Measurements from ENCODE around the gene DPH5. TPM values are rescaled to one million over a fixed set of nuclear protein-coding genes. Genes with fewer than 3 reads are reported as not detected.
"Not testable (repeated sequence)": the region's sequence is repeated elsewhere in the genome, so short reads cannot be mapped to it uniquely, and the experiment has no call there.

The DPH5 gene
- 10 to 100 TPM; 20.1 to 32.4 TPM for total RNA-seq

GRCh38 chr1:101025657-101026429 lies at the start of gene DPH5:
DPH5 (minus strand) TSS chr1:101025784; CDS start chr1:101025443, 341 bp downstream.
- no peaks in the 10 kb centered on the region for H3K27me3 ChIP-seq
- H3K9me3 ChIP-seq, result no peaks in the 10 kb centered on the region
- TF ChIP-seq, protein P1, sequence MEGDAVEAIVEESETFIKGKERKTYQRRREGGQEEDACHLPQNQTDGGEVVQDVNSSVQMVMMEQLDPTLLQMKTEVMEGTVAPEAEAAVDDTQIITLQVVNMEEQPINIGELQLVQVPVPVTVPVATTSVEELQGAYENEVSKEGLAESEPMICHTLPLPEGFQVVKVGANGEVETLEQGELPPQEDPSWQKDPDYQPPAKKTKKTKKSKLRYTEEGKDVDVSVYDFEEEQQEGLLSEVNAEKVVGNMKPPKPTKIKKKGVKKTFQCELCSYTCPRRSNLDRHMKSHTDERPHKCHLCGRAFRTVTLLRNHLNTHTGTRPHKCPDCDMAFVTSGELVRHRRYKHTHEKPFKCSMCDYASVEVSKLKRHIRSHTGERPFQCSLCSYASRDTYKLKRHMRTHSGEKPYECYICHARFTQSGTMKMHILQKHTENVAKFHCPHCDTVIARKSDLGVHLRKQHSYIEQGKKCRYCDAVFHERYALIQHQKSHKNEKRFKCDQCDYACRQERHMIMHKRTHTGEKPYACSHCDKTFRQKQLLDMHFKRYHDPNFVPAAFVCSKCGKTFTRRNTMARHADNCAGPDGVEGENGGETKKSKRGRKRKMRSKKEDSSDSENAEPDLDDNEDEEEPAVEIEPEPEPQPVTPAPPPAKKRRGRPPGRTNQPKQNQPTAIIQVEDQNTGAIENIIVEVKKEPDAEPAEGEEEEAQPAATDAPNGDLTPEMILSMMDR (IDR thresholded peaks at IDR 0.05), result no peak
- no peaks in the 10 kb centered on the region for H3K36me3 ChIP-seq
- H3K27ac ChIP-seq, result peak within 1 kb of the TSS; percentile 82
- H3K4me1 ChIP-seq, result no peaks in the 10 kb centered on the region
- peak within 1 kb of the TSS; percentile 63 for H3K4me3 ChIP-seq
- DNase-seq, result peak; percentile 95
- H3K9ac ChIP-seq (ENCODE audit: low read depth in 2 of 2, low read length in 2 of 2), result peak within 1 kb of the TSS; percentile 52 to 76
- intact Hi-C loops (cut with DNase I), result no loop called here

DNA sequence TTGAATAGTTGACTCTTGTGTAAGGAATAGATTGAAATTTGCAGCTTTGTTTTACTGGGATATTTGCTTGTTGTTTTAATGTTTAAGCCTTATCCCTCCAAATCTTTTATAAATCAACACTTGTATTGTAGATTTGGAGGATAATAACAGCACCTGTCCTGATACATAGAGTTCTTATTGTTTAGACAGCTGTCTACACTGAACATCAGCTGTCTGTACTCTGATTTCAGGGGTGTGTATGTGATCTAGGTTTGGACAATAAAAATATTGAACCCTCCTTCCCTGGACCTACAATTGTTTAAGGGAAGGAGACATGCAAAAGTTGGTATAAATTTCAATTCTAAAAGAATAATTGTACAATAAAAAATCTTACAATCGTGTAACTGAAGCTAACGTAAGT lies 48.3 kb upstream of the DPH5 start:
- Histone ChIP-seq H3K27ac (no peak overlapping the region), H3K36me3 (no peaks in the 10 kb centered on the region), H3K4me3 (no peak overlapping the region), H3K9ac (ENCODE audit: low read depth in 2 of 2, low read length in 2 of 2) (no peak overlapping the region), H3K4me1 (no peaks in the 10 kb centered on the region), H3K9me3 (no peaks in the 10 kb centered on the region), H3K27me3 (no peaks in the 10 kb centered on the region)
- no peak for DNase-seq
- TF ChIP-seq, protein P1 (IDR thresholded peaks at IDR 0.05), result no peak
- intact Hi-C loops (cut with DNase I), result no loop called here

GRCh38 chr1:101071470-101071891 lies 45.9 kb upstream of the DPH5 start:
- Histone ChIP-seq H3K36me3 (no peaks in the 10 kb centered on the region), H3K9me3 (no peaks in the 10 kb centered on the region), H3K4me1 (no peaks in the 10 kb centered on the region), H3K4me3 (no peak overlapping the region), H3K27me3 (no peaks in the 10 kb centered on the region), H3K9ac (ENCODE audit: low read depth in 2 of 2, low read length in 2 of 2) (no peak overlapping the region), H3K27ac (no peak overlapping the region)
- intact Hi-C loops (cut with DNase I), result no loop called here
- TF ChIP-seq, protein P1 (IDR thresholded peaks at IDR 0.05), result no peak
- no peak for DNase-seq

- Histone ChIP-seq H3K27ac (no peak overlapping the region), H3K4me1 (no peaks in the 10 kb centered on the region), H3K4me3 (no peak overlapping the region), H3K36me3 (no peaks in the 10 kb centered on the region), H3K9me3 (no peaks in the 10 kb centered on the region), H3K27me3 (no peaks in the 10 kb centered on the region), H3K9ac (ENCODE audit: low read depth in 2 of 2, low read length in 2 of 2) (no peak overlapping the region)
- intact Hi-C loops (cut with DNase I), result no loop called here
- TF ChIP-seq, protein P1 (IDR thresholded peaks at IDR 0.05), result no peak
- no peak for DNase-seq
These were observed 43.6 kb upstream of the DPH5 start for GRCh38 chr1:101069158-101069557.

DNA sequence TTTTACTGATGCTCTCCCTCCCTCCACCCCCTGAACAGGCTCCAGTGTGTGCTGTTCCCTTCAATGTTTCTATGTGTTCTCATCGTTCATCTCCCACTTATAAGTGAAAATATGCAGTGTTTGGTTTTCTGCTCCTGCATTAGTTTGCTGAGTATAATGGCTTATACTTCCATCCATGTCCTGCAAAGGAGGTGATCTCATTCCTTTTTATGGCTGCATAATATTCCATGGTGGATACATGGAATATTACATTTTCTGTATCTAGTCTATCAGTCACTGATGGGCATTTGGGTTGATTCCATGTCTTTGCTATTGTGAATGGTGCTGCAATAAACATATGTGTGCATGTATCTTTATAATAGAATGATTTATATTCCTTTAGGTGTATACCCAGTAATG lies 41.4 kb upstream of the DPH5 start:
- H3K9me3 ChIP-seq; intact Hi-C loops (cut with DNase I); DNase-seq: not testable (repeated sequence)

DNA sequence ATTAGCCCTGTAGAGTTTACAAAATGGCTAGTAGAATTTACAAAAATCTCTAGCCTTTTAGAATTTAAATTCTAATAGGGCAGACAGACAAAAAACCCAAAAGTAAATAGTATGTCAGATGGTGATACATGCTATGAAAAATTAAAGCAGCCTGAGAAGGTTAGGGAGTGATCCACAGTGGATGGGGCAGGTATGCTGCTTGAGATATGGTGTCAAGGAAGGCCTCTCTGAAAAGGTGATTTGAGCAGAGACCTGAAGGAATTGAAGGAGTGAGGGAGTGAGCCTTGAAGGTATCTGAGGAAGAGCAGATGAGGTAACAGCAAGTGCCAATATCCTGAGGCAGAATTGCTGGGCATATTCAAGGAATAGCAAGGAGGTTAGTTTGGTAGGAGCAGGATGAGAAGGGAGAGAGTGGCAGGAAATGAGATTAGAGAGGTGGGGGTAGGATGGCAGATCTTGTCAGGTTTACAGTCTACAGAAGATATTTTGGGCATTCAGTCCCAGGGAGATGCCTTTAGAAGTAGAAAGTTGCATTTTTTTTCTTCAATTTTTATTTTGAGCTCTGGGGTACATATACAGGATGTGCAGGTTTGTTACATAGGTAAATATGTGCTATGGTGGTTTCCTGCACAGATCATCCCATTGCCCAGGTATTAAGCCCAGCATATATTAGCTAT lies 40.8 kb upstream of the DPH5 start:
- no peak for DNase-seq
- intact Hi-C loops (cut with DNase I), result no loop called here
- TF ChIP-seq, protein P1 (IDR thresholded peaks at IDR 0.05), result no peak
- Histone ChIP-seq H3K27me3 (no peaks in the 10 kb centered on the region), H3K4me3 (no peak overlapping the region), H3K36me3 (no peaks in the 10 kb centered on the region), H3K27ac (no peak overlapping the region), H3K9ac (ENCODE audit: low read depth in 2 of 2, low read length in 2 of 2) (no peak overlapping the region), H3K9me3 (no peaks in the 10 kb centered on the region), H3K4me1 (no peaks in the 10 kb centered on the region)

More for the DNA sequence above, 41.4 kb upstream of the DPH5 start:
- H3K4me3 ChIP-seq; H3K36me3 ChIP-seq; H3K27ac ChIP-seq; H3K27me3 ChIP-seq; H3K4me1 ChIP-seq; H3K9ac ChIP-seq (ENCODE audit: low read depth in 2 of 2, low read length in 2 of 2): not testable (repeated sequence)

Measured in colonic mucosa (tissue), 4 donors.